ENCODE results near the gene PADI2. TPM values are rescaled to one million over a fixed set of nuclear protein-coding genes. Genes with fewer than 3 reads are reported as not detected.

PADI2 gene
- total RNA-seq, 1 experiment from 2014 or later, result 3.0 TPM

- H3K79me1 ChIP-seq (ENCODE audit: insufficient read depth, low read depth, low read length, poor library complexity, severe bottlenecking), result no peaks in the 10 kb centered on the region
- no peak overlapping the region for H3K27ac ChIP-seq (ENCODE audit: insufficient read length, low read depth, low read length)
- no peak overlapping the region for H2AK5ac ChIP-seq (ENCODE audit: insufficient read length, low read length)
- H3K23me2 ChIP-seq (ENCODE audit: insufficient read length, low read depth, low read length, poor library complexity, severe bottlenecking), result no peaks in the 10 kb centered on the region
- H3K9me3 ChIP-seq (ENCODE audit: control insufficient read depth, low read depth, low read length), result no peaks in the 10 kb centered on the region
- H2AFZ ChIP-seq (ENCODE audit: low read length), result no peak overlapping the region
- Mint-ChIP-seq H3K4me3 (no peak overlapping the region), H3K27me3 (ENCODE audit: low read depth) (peaks cover 19% of the 10 kb centered on the region), H3K9me3 (no peaks in the 10 kb centered on the region), H3K4me1 (peaks cover 9 to 10% of the 10 kb centered on the region in 2 experiments), H3K36me3 (ENCODE audit: insufficient read depth in 1 of 3, low read depth in 3 of 3) (no peaks in the 10 kb centered on the region; a peak in 1 of 7 replicates), H3K27ac (no peak overlapping the region; a peak in 2 of 7 replicates)
- no peaks in the 10 kb centered on the region for H4K20me1 ChIP-seq (ENCODE audit: control insufficient read depth, insufficient read depth, insufficient read length)
- H2BK15ac ChIP-seq (ENCODE audit: low read depth, low read length), result no peak overlapping the region
- H2BK12ac ChIP-seq (ENCODE audit: insufficient read length, low read depth, low read length), result no peak overlapping the region
- no CpG with 5 or more reads among the region's 4 CpGs for WGBS (ENCODE audit: extremely low coverage, insufficient read length, low lambda C conversion rate)
- H3K27me3 ChIP-seq (ENCODE audit: insufficient read depth, low read length), result no peaks in the 10 kb centered on the region
- no peaks in the 10 kb centered on the region for H3K79me2 ChIP-seq (ENCODE audit: insufficient read depth, low read length)
- no peak overlapping the region for H3K56ac ChIP-seq (ENCODE audit: insufficient read length, low read depth, low read length)
- no peak overlapping the region for H2BK20ac ChIP-seq (ENCODE audit: low read depth, low read length, poor library complexity, severe bottlenecking)
- H3K9ac ChIP-seq (ENCODE audit: extremely low read depth, insufficient read length, low read length), result no peak overlapping the region
- TF ChIP-seq CTCF (conservative IDR thresholded peaks at IDR 0.05), result no peak
- no peak overlapping the region for H2BK5ac ChIP-seq (ENCODE audit: insufficient read length, low read length)
- peak; percentile 57 for DNase-seq
- 0 out of 2 replicates have a peak, but pooled peaks cover 4% of the 10 kb centered on the region for H3K4me1 ChIP-seq (ENCODE audit: insufficient read depth, low read length)
- no peak overlapping the region for H3K4me2 ChIP-seq (ENCODE audit: insufficient read depth, insufficient read length, low read length)
- no peak overlapping the region for H4K8ac ChIP-seq (replicated peaks; ENCODE audit: insufficient read length, low read depth, low read length)
- H3K18ac ChIP-seq (ENCODE audit: insufficient read length, low read depth, low read length), result no peak overlapping the region
- H4K91ac ChIP-seq (ENCODE audit: insufficient read length, low read depth, low read length), result no peak overlapping the region
- H3K14ac ChIP-seq (ENCODE audit: insufficient read depth, low read length), result no peak overlapping the region
- H3T11ph ChIP-seq (ENCODE audit: low read length), result no peak overlapping the region
- H3K23ac ChIP-seq (ENCODE audit: insufficient read length, low read depth, low read length), result no peak overlapping the region
- H4K5ac ChIP-seq (ENCODE audit: insufficient read length, low read depth, low read length), result no peak overlapping the region
- no peak overlapping the region for H2BK120ac ChIP-seq (ENCODE audit: low read depth, low read length, poor library complexity, severe bottlenecking)
- H3K4ac ChIP-seq (ENCODE audit: low read depth, low read length), result no peak overlapping the region
These were observed 48.0 kb upstream of the PADI2 start for GRCh38 chr1:17167041-17167785.
